Measurements from ENCODE around the gene FOXA3.
"Not testable (repeated sequence)": the region's sequence is repeated elsewhere in the genome, so short reads cannot be mapped to it uniquely, and the experiment has no call there.

FOXA3 gene

GRCh38 chr19:45876411-45877197, 12.5 kb downstream of the FOXA3 start:
- peak; percentile 71 for DNase-seq

GRCh38 chr19:45878043-45878794, 14.1 kb downstream of the FOXA3 start:
- DNase-seq: no peak

- no peak for DNase-seq
Measured at GRCh38 chr19:45879055-45879454, 14.9 kb downstream of the FOXA3 start.

- DNase-seq: no peak
Measured at GRCh38 chr19:45879971-45880370, 15.8 kb downstream of the FOXA3 start.

GRCh38 chr19:45881082-45881908, 17.2 kb downstream of the FOXA3 start:
- DNase-seq: no peak

- DNase-seq: no peak
Measured at GRCh38 chr19:45881909-45882528, 17.9 kb downstream of the FOXA3 start.

- peak; percentile 79 for DNase-seq
Measured at GRCh38 chr19:45882652-45883585, 18.8 kb downstream of the FOXA3 start.

- DNase-seq: no peak
Measured at GRCh38 chr19:45883586-45883880, 19.4 kb downstream of the FOXA3 start.

GRCh38 chr19:45883881-45884681, 20.0 kb downstream of the FOXA3 start:
- no peak for DNase-seq

GRCh38 chr19:45884682-45885555, 20.8 kb downstream of the FOXA3 start:
- DNase-seq: no peak

- peak; percentile 91 for DNase-seq
Measured at GRCh38 chr19:45885556-45886426, 21.7 kb downstream of the FOXA3 start, which contains the start of gene IRF2BP1. Gene IRF2BP1, minus strand, starts transcription at chr19:45886141. Its CDS starts 367 bp downstream, at chr19:45885774.

- peak; percentile 93 for DNase-seq
Measured at GRCh38 chr19:45886427-45887199, 22.5 kb downstream of the FOXA3 start.

- no peak for DNase-seq
Measured at GRCh38 chr19:45887200-45887710, 23.1 kb downstream of the FOXA3 start.

GRCh38 chr19:45889210-45889885, 25.2 kb downstream of the FOXA3 start:
- DNase-seq: no peak

GRCh38 chr19:45890877-45891276, 26.8 kb downstream of the FOXA3 start:
- DNase-seq: no peak

- DNase-seq: no peak
Measured at GRCh38 chr19:45895519-45895972, 31.4 kb downstream of the FOXA3 start.

GRCh38 chr19:45895983-45896599, 32.0 kb downstream of the FOXA3 start:
- not testable (repeated sequence) for DNase-seq

Measured in fibroblast of upper back skin (primary cell).